Ovary (tissue), 3 donors: ENCODE data around the gene FMNL2.

ENCODE experiments used
- POLR2A ChIP-seq: fragments of 450-650 bp; IDR thresholded peaks from one replicate; pipeline ENCODE4 v1.6.1; 2017; ENCODE audit warnings: antibody characterized with exemption, mild to moderate bottlenecking, moderate library complexity
- TF ChIP-seq, protein P1 (sequence below), 3 donors: fragments of 450-650 bp in 2 of 3; fragments of 200-600 bp in 1 of 3; IDR thresholded peaks; one replicate each; pipeline versions ENCODE4 v1.5.1 to v1.8.0; 2016 to 2022; ENCODE audit warnings: antibody characterized with exemption in 3 of 3, mild to moderate bottlenecking in 1 of 3
- donor health status: DM: no; HTN: no; CAD: no.

DNA sequence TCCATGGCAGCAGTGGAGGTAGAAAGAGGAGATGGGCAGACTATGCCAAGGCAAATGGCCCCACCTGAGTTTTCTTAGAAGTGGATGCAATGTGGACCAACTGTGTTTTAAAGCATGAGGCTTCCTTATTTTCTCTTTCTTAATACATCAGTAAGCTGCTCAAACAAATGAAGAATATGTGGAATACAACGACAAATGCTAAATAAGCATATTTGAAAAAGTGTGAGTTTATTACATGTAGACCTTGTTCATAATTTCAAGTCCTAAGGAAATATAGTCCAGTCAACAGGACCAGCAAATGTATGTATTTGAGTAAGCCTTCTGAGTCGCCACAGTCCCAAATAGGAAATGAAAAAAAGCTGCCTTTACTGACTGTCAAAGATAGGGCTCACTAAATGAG, 204.4 kb downstream of the FMNL2 start:
- TF ChIP-seq, protein P1, sequence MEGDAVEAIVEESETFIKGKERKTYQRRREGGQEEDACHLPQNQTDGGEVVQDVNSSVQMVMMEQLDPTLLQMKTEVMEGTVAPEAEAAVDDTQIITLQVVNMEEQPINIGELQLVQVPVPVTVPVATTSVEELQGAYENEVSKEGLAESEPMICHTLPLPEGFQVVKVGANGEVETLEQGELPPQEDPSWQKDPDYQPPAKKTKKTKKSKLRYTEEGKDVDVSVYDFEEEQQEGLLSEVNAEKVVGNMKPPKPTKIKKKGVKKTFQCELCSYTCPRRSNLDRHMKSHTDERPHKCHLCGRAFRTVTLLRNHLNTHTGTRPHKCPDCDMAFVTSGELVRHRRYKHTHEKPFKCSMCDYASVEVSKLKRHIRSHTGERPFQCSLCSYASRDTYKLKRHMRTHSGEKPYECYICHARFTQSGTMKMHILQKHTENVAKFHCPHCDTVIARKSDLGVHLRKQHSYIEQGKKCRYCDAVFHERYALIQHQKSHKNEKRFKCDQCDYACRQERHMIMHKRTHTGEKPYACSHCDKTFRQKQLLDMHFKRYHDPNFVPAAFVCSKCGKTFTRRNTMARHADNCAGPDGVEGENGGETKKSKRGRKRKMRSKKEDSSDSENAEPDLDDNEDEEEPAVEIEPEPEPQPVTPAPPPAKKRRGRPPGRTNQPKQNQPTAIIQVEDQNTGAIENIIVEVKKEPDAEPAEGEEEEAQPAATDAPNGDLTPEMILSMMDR (IDR thresholded peaks at IDR 0.05), result no peak
- TF ChIP-seq POLR2A, result no peak
